ENCODE results near the gene PARD3. TPM values are rescaled to one million over a fixed set of nuclear protein-coding genes. Genes with fewer than 3 reads are reported as not detected.

PARD3 gene
- total RNA-seq, 1 experiment from 2014 or later, result 46.3 TPM

- H3K4me1 ChIP-seq (ENCODE audit: control insufficient read depth in 1 of 2, insufficient read depth in 2 of 2, low read length in 2 of 2), result no peaks in the 10 kb centered on the region
- intact Hi-C loops (cut with micrococcal nuclease), result no loop called here
- H4K20me1 ChIP-seq (ENCODE audit: insufficient read depth), result no peaks in the 10 kb centered on the region
- POLR2A ChIA-PET, result no interaction called here
- no peak overlapping the region for H3K4me3 ChIP-seq (replicated peaks in 1 of 2; ENCODE audit: low read depth in 1 of 2, low read length in 2 of 2)
- CTCF ChIA-PET, result no interaction called here
- H3K79me2 ChIP-seq (ENCODE audit: insufficient read depth, low read length), result no peaks in the 10 kb centered on the region
- no peak overlapping the region for H3K9ac ChIP-seq (ENCODE audit: low read length)
- DNase-seq (ENCODE audit: low read depth, low spot score), result no peak
- H3K9me3 ChIP-seq (ENCODE audit: control insufficient read depth in 1 of 2, insufficient read depth in 1 of 2, low read depth in 1 of 2, low read length in 2 of 2), result no peaks in the 10 kb centered on the region
- H3K4me2 ChIP-seq (ENCODE audit: low read length), result no peak overlapping the region
- no peak overlapping the region for H2AFZ ChIP-seq (ENCODE audit: low read depth, low read length, poor library complexity, severe bottlenecking)
- no peak for ATAC-seq
- H3K36me3 ChIP-seq (ENCODE audit: control insufficient read depth in 1 of 2, insufficient read depth in 2 of 2, low read length in 2 of 2), result no peaks in the 10 kb centered on the region
- H3K27ac ChIP-seq (ENCODE audit: low read depth, low read length), result no peak overlapping the region
- RAD21 ChIA-PET (ENCODE audit: low non-redundant PET in 1 of 2, low total read pairs in 2 of 2, uncharacterized antibody in 2 of 2, unreplicated experiment in 2 of 2), result interaction anchor here in 1 of 2 experiments (0.6 kb wide), 1 partner anchor 1410 kb away, joined by 3 read pairs; no protein-coding TSS in a partner anchor
- TF ChIP-seq EZH2phosphoT487 (IDR thresholded peaks at IDR 0.05; ENCODE audit: borderline replicate concordance) (no peak), ZFX (IDR thresholded peaks at IDR 0.05) (no peak), TCF7L2 (IDR thresholded peaks at IDR 0.05; ENCODE audit: borderline replicate concordance, extremely low read depth, insufficient read depth, insufficient read length) (no peak), SP1 (IDR thresholded peaks at IDR 0.05; ENCODE audit: low read depth) (no peak), EZH2 (IDR thresholded peaks at IDR 0.05) (no peak), YY1 (IDR thresholded peaks at IDR 0.05; ENCODE audit: extremely low read depth, insufficient replicate concordance, low read depth, low read length) (no peak), ZBTB33 (IDR thresholded peaks at IDR 0.05; ENCODE audit: extremely low read depth, insufficient replicate concordance, low read length) (no peak), MAX (IDR thresholded peaks at IDR 0.05) (no peak), JUND (IDR thresholded peaks at IDR 0.05) (no peak), CBX3 (IDR thresholded peaks at IDR 0.05; ENCODE audit: low read depth) (no peak)
- TF ChIP-seq, protein P1, sequence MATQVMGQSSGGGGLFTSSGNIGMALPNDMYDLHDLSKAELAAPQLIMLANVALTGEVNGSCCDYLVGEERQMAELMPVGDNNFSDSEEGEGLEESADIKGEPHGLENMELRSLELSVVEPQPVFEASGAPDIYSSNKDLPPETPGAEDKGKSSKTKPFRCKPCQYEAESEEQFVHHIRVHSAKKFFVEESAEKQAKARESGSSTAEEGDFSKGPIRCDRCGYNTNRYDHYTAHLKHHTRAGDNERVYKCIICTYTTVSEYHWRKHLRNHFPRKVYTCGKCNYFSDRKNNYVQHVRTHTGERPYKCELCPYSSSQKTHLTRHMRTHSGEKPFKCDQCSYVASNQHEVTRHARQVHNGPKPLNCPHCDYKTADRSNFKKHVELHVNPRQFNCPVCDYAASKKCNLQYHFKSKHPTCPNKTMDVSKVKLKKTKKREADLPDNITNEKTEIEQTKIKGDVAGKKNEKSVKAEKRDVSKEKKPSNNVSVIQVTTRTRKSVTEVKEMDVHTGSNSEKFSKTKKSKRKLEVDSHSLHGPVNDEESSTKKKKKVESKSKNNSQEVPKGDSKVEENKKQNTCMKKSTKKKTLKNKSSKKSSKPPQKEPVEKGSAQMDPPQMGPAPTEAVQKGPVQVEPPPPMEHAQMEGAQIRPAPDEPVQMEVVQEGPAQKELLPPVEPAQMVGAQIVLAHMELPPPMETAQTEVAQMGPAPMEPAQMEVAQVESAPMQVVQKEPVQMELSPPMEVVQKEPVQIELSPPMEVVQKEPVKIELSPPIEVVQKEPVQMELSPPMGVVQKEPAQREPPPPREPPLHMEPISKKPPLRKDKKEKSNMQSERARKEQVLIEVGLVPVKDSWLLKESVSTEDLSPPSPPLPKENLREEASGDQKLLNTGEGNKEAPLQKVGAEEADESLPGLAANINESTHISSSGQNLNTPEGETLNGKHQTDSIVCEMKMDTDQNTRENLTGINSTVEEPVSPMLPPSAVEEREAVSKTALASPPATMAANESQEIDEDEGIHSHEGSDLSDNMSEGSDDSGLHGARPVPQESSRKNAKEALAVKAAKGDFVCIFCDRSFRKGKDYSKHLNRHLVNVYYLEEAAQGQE (IDR thresholded peaks at IDR 0.05; ENCODE audit: low read depth), result no peak
- H3K9me2 ChIP-seq (ENCODE audit: insufficient read depth), result no peaks in the 10 kb centered on the region; the same call in 1 of the 2 replicates
- no peaks in the 10 kb centered on the region for H3K27me3 ChIP-seq (ENCODE audit: insufficient read depth, low read length)
- BruUV-seq (replicated peaks), result no TSS peak
Observed at GRCh38 chr10:34537629-34538231, 277.4 kb downstream of the PARD3 start.

Data from HCT116 (cell line).